Stimulated activated CD4-positive, alpha-beta T cell treated with anti-CD3 and anti-CD28 coated beads, Interleukin-4, amount 100 ng/mL, for 1 hour (primary cell): ENCODE data around the gene LGI1.
A peak's percentile ranks its signal among the peaks of the same experiment; 100 is the strongest.

Experiments used
- DNase-seq: peaks from one replicate; pipeline ENCODE4 v3.0.0-alpha.2; 2020

Gene LGI1

DNA sequence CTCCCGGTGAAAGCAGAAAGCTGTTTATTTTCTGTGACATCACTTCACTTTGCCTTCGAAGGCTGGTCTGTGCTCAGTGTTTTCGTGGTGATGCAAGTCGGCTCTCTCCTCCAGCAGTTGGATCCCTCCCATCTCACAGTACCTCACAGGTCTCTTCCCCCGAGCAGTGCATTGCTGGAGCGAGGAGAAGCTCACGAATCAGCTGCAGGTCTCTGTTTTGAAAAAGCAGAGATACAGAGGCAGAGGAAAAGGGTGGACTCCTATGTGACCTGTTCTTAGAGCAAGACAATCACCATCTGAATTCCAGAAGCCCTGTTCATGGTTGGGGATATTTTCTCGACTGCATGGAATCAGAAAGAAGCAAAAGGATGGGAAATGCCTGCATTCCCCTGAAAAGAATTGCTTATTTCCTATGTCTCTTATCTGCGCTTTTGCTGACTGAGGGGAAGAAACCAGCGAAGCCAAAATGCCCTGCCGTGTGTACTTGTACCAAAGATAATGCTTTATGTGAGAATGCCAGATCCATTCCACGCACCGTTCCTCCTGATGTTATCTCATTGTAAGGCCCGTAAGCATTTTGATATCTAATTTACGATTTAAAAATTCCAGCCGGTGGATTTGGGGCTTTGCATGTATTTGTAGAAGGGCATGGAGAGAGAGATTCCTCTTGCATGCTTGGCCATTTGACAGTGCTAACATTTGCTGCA, at the start of gene LGI1:
LGI1 (plus strand) TSS at position 136 of the 707 bp plus-strand sequence; CDS start at position 345, 209 bp downstream.
- no peak for DNase-seq

DNA sequence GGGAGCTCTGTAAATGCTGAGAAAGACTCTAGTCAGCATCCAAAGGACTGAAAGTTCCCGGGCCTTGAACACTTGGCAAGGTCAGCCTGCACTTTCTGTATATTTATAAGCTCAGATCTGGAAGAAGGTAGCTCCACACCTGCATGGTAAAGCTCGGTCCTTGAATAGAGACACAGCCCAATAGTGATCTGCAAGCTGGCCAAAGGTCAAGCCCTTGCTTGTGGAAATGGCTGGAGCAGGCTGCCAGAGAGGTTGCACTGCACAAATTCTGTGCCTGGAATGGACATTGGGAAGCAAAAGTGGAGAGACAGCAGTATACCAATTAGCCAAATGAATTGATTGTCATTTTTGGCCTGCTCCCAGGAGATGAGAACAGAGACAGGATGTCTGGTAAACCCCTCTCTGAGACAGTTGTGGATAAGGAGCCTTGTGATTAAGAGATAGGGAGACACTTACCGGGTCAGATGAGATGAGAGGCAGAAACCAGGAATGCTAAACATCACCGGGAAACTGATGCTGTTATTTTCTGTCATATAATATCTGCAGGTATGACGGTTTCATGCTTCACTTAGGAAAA, 47.3 kb upstream of the LGI1 start:
- DNase-seq, result no peak

DNA sequence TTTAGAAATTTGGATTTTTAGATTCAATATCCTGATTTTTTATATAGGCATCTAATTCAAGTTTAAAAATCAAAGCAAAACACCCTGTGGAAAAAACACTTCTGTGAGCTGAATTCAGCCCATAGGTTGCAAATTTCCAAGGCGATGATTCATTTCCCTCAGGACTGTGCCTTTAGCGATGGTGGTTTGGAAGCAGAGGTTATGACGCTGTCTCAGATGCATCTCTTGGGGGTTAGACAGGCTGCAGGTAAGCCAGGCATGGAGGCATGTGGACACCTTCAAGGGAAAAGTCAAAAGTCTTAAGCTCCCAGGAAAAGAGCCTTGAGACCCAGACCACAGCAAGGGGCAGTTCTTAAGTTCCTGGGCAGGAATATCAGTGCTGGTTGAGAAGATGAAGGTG, 45.8 kb upstream of the LGI1 start:
- no peak for DNase-seq

DNA sequence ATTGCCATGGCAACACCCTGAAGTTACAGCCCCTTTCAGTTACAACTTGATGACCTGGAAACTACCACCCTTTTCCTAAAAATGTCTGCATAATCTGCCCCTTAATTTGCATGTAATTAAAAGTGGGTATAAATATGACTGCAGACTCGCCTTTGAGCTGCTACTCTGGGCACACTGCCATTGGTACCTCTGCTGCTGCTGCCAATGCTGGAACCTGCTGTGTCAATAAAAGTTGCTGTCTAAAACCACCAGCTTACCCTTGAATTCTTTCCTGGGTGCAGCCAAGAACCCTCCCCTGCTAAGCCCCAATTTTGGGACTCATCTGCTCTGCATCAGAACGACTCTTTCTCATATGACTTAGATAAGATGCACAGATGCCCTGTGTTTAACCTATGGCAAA, 45.1 kb upstream of the LGI1 start:
- DNase-seq, result no peak

DNA sequence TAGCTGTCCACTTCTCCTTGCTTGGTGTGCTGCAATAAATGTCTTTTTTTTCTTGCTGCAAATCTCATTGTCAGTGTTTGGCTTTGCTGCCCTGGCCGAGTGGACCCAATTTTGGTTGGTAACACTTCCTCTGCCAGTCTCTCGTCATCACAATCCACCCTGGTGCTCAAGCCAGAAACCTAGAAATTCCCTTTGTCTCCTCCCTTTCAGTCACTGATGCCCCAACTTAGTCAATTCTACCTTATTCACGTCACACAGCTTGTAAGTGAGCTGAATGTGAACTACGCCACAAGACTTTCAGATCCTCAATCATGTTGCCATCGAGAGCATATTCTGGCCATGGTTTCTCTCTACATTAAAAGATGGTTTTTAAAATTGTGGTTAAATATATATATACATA, 42.4 kb upstream of the LGI1 start:
- no peak for DNase-seq

DNA sequence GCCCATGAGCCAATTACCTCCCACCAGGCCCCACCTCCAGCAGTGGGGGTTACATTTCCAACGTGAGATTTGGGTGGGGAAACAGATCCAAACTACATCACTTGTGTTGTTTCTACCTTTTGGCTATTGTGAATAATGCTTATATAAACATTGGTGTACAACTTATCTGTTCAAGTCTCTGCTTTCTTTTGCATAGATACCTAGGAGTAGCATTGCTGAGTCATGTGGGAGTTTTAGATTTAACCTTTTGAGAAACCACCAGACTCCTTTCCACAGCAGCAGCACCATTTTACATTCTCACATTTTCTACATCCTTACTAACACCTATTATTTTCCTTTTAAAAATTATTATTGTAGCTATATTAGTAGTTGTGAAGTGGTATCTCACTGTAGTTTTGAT, 41.0 kb upstream of the LGI1 start:
- DNase-seq, result no peak

DNA sequence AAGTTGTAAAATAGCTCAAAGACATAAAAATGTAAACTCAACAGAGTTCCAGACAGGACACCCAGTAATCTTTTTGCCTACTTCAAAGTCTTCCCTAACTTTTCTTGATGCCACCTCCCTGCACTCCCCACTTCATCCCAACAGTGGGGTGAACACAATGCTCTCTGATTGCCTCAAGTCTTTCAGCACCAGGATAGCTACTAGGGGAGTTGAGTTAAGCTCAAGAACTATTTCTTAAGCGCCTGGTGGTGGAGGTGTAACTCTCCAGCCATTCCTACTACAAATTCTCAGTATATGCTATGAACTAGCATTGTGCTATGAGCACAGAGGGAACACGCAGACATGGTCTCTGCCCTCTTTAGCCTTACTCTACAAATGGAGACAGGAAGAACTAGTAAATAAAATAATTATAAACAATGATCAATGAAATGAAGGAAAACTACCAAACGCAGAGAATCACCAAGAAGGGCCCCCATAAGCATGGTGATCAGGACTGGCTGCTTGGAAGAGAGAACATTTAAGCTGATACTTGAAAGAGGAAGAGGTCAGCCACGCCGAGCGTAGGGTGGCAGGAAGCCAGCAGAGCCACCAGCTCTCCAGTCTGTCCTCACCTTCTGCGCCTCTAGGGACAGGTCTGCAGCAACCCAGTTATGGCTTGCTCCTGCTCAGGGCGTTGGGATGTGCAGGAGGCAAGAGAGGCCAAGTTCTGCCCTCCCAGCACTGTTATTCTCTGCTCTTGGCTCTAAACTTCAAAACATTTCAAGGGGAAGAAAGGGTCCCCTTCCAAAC, 38.6 kb upstream of the LGI1 start:
- no peak for DNase-seq

DNA sequence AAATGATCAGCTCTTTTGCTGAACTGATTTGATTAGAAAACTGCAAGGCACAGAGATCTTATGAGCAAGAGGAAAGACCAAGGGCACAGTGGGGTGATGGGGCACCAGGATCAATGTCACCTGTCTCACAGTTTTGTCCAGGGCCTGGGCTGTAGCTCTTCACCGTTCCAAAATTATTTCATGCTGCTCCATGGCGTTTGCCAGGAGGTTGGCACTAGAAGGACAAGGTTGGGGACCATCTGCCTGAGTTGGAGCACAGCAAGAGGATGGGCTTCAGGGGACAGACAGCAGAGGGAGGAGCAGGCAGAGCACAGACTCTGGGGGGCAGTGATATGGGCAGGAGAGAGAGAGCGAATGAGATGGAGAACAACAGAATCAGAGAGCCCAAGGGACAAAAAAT, 37.8 kb upstream of the LGI1 start:
- no peak for DNase-seq

DNA sequence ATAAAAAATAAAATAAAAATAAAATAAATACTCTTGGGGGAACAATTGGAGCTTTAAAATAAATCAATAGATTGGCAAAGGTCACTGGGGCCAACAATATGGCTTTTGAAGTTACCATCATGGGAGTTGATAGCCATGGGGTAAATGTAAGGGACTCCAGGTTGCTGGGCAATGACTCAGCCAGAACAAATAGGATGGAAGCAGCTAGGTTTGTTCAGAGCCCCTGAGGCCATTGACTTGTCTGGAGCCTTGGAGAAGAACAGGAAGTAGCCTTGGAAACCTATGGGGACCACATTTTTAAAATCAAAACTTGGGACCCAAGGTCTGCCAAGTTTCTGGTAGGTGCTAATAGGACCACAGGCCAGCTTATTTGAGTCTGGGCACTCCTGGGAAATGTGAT, 35.2 kb upstream of the LGI1 start:
- no peak for DNase-seq

DNA sequence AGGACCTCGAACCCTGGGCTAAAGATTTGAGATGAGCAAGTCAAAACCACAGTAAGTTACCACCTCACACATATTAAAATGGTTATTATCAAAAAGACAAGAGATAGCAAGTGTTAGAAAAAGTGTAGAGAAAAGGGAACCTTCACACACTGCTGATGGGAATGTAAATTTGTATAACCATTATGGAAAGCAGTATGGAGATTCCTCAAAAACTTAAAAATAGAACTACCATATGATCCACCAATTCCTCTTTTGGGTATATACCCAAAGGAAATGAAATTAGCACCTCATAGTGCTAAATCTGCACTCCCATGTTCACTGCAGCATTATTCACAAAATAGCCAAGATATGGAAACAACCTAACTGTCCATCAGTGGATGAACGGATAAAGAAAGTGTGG, 34.6 kb upstream of the LGI1 start:
- no peak for DNase-seq

DNA sequence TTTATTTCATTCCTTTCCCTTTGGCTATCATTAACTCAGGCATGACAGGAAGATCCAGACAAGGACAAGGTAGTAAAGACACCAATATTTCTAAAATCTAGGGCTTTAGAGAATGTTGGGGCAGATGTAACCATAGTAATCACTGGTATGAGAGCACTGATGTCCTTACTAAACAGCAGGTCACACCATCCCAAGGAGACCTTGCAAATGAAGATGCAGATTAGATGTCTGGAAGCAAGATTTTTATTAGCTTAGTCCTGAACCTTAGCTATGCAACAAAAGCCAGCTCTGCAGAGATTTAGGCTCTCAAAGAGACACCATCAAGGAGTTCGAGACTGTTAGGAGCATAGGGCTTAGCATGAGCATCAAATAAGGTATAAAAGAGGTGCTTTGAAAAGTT, 31.7 kb upstream of the LGI1 start:
- DNase-seq, result no peak

DNA sequence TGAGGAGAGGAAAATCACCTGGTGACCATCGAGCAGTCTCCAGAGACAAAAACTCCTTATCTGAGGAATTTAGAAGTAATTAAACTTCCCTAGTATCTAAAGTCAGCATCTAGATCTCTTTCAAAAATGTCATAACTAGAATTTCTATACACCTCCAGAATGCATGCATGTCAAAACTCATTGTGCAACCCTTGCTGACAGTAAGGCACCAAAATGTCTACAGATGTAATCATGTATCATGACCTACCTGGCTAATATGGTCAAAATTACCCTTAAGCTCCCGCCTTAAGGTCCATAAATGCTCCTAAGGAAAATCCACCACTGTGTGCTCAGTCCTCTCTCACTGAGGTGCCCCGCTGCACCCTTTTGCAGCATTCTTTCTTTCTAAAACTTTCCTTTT, 16.4 kb upstream of the LGI1 start:
- DNase-seq, result no peak

DNA sequence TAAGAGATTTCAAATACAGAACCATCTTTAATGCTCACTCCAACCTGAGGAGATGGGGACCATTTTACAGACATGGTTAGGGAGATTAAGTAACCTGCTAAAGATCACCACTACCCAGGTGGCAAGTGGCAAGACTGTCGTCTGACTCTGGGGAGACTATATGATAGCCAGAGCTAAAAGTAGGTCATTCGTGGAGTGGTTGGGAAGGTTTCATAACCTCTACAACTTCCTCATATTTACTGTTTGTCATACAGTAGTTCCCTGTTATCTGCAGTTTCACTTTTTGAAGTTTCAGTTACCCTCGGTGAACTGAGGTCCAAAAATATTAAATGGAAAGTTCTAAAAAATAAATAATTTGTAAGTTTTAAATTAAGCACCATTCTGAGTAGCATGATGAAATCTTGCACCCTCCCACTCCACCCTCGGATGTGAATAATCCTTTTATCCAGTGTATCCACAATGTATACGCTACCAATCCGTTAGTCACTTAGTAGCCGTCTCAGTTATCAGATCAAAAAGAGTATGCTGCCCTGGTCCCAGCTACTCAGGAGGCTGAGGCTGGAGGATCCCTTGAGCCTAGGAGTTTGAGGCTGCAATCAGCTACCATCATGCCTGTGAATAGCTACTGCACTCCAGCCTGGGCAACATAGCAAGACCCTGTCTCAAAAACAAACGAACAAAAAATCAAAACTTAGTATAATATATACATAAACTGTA, 14.9 kb upstream of the LGI1 start:
- DNase-seq, result no peak

DNA sequence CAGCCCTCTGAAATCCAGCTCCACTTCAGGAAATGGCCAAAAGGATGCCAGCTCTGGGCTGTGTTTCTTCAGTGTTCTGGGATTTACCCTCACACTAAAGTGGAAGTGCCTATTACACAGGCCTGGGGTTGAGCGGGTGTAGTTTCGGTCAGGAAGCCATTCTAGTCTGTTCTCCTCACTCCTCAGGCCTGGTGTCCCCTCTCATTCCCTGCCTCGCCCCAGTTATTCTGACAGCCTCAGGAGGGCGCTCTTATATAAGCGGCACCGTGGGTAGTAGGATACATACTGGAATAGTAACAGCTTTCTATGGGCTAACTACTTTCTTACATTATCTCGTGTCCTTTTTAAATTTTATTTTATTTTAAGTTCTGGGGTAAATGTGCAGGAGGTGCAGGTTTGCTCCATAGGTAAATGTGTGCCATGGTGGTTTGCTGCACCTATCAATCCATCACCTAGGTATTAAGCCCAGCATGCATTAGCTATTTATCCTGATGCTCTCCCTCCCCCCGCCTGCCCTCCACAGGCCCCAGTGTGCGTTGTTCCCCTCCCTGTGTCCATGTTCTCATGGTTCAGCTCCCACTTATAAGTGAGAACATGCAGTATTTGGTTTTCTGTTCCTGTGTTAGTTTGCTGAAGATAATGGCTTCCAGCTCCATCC, 12.2 kb upstream of the LGI1 start:
- no peak for DNase-seq

DNA sequence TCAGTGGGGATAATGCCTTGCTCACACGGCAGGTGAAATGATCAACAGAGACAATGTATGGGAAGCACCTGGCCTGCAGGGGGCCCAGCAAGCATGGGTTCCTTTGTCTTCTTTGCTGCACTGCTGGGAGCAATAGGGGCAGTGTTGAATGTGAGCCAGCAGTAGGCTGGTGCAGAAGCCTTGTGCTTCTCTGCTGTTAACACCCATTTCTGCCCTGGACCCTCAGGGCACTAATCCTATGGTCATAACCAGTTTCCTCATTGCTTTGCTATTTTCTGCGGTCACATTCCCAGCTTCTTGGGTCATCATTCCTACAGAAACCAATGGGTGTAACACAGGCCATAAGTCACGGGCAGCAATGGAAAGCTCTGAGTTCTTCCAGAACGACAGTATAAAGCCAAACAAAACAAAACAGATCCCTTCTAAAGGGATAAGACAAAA, 10.9 kb upstream of the LGI1 start:
- peak; percentile 2 for DNase-seq

DNA sequence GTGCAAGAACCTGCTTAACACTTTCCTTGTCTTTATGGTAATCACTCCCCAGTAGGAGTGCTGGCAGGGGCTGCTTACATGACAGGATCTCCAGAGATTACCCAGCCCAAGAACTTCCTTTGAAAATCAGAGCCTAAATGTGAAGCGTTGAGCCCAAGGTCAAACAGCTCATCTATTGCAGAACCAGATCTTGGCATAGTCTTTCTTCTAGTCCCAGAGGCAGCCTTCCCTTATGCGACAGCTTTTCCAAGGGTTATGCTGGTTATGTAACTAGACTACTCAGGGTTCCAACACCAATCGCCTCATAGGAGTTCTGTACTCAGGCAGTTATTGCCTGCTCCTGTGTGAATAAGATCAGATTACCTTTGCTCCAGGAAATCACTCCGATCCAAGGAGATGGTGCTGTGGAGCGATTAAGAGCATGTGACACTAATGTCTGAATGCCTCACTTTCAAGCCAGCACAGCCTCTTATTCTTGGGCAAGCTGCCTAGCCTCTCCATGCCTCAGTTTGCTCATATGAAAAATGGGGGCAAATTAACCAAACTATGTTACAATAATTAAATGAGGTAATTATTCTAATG, 8.4 kb upstream of the LGI1 start:
- no peak for DNase-seq

DNA sequence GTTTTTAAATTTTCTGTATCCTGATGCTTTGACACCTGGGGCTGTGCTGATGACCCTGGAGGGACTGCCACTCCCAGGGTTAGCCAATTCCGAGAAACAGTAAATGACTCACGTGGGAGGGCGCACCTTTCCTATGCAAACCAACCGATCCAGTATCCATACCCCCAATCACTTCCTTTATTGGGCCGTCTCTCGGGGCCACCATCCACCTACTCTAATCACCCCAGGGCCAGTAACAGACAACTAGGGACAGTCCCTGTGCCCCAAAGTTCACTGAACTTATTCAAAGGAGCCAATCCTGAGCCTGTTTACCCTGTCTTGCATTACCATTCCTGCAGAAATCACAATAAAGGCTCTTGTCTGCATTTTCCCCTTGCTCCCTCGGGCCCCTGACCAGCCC, 6.6 kb upstream of the LGI1 start:
- DNase-seq, result no peak

DNA sequence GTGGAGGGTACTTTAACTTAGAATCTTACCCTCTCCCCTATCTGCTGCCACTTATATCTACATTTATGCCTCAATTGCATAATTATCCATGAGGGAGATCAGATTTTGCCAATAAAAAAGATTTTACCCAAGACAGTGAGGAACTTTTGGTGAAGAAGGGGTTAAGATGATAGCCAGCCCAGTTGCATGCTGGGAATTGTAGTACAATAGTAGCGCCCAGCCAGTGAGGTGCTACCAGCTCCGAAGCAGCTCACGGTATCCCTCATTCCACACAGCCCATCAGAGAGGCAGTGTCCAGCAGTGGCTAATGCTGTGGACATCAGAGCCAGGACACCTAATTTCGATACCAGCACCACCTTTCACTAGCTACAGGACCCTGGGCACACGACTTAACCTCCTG, 5.9 kb upstream of the LGI1 start:
- DNase-seq, result peak; percentile 9

DNA sequence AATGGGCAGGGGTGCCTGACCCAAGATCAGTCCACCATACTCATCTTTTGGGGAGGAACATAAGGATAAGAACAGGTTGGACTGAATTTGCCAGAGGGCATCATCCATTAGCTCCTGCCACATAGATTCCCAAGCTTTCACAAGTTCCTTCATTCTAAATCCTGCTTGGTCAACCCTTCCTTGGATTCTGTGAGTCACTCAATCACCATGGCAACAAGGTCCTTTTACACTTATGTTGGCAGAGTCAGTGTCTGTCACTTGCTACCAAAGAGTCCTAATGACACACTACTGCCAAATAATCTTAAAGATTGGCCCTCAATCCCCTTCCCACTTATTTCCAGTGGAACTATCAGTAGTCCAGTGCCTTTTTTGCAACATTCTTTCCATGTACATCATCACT, 5.0 kb upstream of the LGI1 start:
- DNase-seq, result no peak

DNA sequence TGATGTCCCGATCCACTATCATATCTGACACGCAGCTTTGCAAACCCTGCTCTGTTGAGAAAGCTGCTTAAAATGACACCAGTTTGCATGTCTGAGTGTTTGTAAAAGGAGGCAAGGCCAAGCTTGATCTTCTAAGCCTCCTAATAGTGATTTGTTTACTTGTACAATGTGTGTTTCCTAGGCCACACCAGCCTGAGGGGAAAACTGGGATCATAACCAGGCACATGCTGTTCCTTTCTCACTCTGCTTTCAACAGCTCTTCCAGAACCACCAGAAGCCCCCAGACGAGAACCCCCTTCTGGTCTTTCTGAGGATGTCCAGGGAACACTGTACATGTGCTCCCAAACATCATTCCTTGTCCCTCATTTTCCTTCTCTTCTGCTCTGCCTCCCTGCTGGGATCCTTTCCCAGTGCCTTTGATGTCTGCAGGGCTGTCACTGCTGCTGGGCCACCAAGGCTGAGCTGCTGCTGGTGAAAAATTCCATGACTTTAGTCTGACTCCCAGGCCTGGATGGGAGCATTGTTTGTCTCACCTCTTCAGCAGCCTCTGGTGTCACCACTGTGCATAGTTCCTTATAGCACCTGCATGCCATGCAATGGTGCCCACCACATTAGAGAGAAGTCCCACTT, 4.0 kb upstream of the LGI1 start:
- DNase-seq, result no peak

DNA sequence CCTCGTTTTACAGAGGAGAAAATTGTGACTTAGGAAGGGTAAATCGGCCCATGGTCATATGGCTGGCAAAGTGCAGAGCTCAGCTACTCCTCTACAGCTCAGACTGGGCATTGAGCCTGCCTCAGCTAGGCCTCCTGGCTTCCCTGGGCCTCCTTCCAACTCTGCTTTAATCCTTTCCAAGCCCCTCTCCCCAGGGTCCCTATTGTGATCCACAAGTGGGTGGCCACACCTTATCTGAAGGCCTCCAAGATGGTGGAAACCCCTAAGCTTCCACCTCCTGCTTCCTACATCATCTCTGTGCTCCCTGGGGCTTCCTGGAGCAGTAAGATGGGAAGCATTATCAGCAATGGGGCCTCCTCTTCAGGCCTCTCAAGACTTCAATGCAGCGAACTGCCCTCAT, 3.0 kb upstream of the LGI1 start:
- DNase-seq, result no peak

DNA sequence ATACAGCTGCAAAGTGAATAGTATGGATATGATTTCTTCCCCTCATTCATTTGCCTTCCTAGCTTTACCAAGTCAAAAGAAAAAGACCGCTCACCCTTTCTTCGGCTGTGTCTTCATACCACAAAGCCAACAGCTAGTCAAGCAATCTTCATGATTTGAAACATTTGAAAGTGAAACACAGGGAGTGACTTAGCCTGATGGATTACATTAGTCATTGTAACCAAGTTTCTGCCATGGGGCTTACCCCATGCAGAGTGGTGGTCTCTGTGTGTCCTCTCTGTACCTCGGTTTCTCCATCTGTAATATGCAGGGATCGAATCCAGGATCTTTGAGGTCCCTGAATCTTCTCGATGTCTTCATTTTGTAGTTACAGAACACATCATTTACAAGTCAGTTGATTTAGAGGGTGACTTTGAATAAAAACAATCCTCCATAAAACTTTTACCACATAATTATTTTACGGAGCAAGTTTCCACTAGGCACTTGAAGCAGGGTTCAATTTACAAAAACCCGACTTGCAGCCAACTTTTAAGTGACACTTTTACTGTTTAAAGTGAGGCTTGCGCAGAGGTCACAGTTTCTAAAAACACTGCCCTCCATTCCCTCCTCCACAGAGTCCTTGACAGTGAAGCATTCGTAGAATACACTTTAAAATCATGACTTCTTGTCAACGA, 2.2 kb upstream of the LGI1 start:
- DNase-seq, result no peak
